ENCODE data around the gene NMUR1.

Gene NMUR1

DNA sequence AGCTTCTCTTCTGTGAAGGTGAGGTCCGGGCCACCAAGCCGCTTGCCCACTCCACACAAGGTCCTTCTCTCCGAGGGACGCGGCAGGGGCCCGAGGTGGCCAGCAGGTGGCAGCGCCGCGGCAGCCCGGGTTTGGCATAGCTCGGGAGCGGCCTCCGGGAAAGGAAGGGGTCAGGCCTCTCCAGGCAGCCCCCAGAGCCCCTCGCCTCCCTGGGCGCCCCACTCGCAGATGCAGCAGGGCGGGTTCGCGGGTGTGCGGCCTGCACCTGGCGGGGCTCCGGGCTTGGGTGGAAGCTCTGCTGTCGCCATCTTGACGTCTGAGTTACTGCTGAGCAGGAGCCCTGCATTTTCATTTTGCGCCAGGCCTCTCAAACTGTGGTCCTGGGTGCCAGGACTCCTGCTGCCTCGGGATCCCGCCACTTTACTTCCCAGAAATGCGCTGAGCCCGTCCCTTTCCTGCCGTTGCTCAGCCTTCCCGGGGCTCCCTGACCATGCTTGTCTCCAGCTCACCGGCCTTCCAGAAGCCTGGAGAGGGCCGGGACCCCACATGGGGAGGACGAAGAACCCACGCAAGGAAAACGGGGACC, 47.3 kb downstream of the NMUR1 start:
- DNase-seq = no peak

DNA sequence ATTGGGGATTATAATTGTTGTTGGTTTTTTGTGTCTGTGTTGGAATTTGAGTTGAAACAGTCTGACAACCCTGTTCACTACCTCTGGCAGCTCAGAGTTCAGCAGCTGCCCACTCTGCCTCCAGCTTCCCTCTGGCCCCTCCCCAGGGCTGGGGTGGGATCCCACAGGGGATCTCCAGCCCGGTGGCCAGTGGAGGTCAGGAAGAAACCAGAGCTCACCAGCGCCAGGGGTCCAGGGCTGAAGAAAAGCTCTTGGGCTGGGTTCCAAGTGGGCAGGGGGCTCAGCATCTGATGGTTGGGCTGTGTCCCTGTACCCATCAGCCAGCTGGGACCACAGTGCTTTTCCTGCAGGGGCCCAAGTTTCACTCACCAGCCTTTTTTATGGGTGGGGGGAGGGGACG, 49.5 kb downstream of the NMUR1 start:
- no peak for DNase-seq

DNA sequence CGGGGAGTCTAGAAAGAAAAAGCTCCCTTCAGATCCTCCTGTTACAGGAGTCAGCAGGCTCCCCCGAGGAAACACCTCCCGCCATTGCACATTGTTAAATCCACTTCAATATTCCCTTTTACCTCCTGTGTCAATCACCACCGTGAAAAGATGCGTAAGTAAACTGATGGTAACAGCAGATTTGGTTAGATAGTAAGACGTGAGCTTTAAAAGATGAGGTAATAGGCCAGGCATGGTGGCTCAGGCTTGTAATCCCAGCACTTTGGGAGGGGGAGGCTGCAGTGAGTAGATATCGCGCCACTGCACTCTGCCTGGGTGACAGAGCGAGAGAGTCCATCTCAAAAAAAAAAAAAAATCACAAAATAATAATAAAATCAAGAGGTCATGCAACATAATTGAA, 50.8 kb downstream of the NMUR1 start:
- no peak for DNase-seq

- no peak for DNase-seq
These were observed 53.3 kb downstream of the NMUR1 start for GRCh38 chr2:231476920-231477319.

GRCh38 chr2:231475965-231476364, 54.3 kb downstream of the NMUR1 start:
- DNase-seq = no peak

Data from NCI-H748 treated with DMSO at 0.1 percent for 48 hours (cell line).